Nephron progenitor cell (in vitro differentiated cells): ENCODE measurements around the gene UQCR11.

ENCODE experiments used
- DNase-seq: peaks from one replicate; pipeline ENCODE4 v3.0.0; 2021
- H3K27ac Mint-ChIP-seq: 2 replicates; pipeline ENCODE4 v1.8.0; 2021; ENCODE audit warnings: mild to moderate bottlenecking, moderate library complexity, mixed read lengths
- H3K27me3 Mint-ChIP-seq: 2 replicates; pipeline ENCODE4 v1.8.0; 2021; ENCODE audit warnings: mild to moderate bottlenecking, low read depth, mixed read lengths; ENCODE audit not compliant: poor library complexity
- H3K36me3 Mint-ChIP-seq: 2 replicates; pipeline ENCODE4 v1.8.0; 2021; ENCODE audit warnings: low read depth, mixed read lengths
- H3K4me1 Mint-ChIP-seq: 2 replicates; pipeline ENCODE4 v1.8.0; 2021; ENCODE audit warnings: mixed read lengths
- H3K4me3 Mint-ChIP-seq: 2 replicates; pipeline ENCODE4 v1.8.0; 2021; ENCODE audit warnings: mild to moderate bottlenecking, moderate library complexity, mixed read lengths
- H3K9me3 Mint-ChIP-seq: 2 replicates; pipeline ENCODE4 v1.8.0; 2021; ENCODE audit warnings: mild to moderate bottlenecking, moderate library complexity, mixed read lengths
- CTCF ChIP-seq: fragments of 200-600 bp; sonication (generic); IDR thresholded peaks from 2 replicates; pipeline ENCODE4 v1.5.0; 2021; ENCODE audit warnings: antibody characterized with exemption

UQCR11 gene

GRCh38 chr19:1630811-1631210, 25.5 kb upstream of the UQCR11 start:
- Mint-ChIP-seq H3K27me3 (no peaks in the 10 kb centered on the region), H3K27ac (no peak overlapping the region), H3K36me3 (peaks cover 22% of the 10 kb centered on the region), H3K4me1 (no peaks in the 10 kb centered on the region), H3K9me3 (no peaks in the 10 kb centered on the region), H3K4me3 (no peak overlapping the region)
- TF ChIP-seq CTCF: no peak
- no peak for DNase-seq

- no peaks in the 10 kb centered on the region for H3K9me3 Mint-ChIP-seq
- peaks cover 19% of the 10 kb centered on the region for H3K36me3 Mint-ChIP-seq
- no peak for TF ChIP-seq CTCF
- no peaks in the 10 kb centered on the region for H3K4me1 Mint-ChIP-seq
- H3K27me3 Mint-ChIP-seq: no peaks in the 10 kb centered on the region
- H3K27ac Mint-ChIP-seq: no peak overlapping the region
- no peak overlapping the region for H3K4me3 Mint-ChIP-seq
- DNase-seq: no peak
These were observed 24.8 kb upstream of the UQCR11 start for GRCh38 chr19:1630012-1630411.

GRCh38 chr19:1629256-1629808, 24.1 kb upstream of the UQCR11 start:
- Mint-ChIP-seq H3K4me1 (peaks cover 5% of the 10 kb centered on the region), H3K27ac (no peak overlapping the region), H3K9me3 (no peaks in the 10 kb centered on the region), H3K36me3 (peaks cover 20% of the 10 kb centered on the region), H3K27me3 (no peaks in the 10 kb centered on the region), H3K4me3 (no peak overlapping the region)
- no peak for TF ChIP-seq CTCF
- no peak for DNase-seq

- Mint-ChIP-seq H3K4me1 (peaks cover 15% of the 10 kb centered on the region), H3K27me3 (peaks cover 3% of the 10 kb centered on the region), H3K9me3 (no peaks in the 10 kb centered on the region), H3K4me3 (no peak overlapping the region), H3K36me3 (peaks cover 28% of the 10 kb centered on the region), H3K27ac (no peak overlapping the region)
- DNase-seq: no peak
- TF ChIP-seq CTCF: no peak
These were observed 21.9 kb upstream of the UQCR11 start for GRCh38 chr19:1627194-1627593.

- peaks cover 28% of the 10 kb centered on the region for H3K36me3 Mint-ChIP-seq
- H3K27me3 Mint-ChIP-seq: peaks cover 3% of the 10 kb centered on the region
- peaks cover 15% of the 10 kb centered on the region for H3K4me1 Mint-ChIP-seq
- peak overlapping the region; percentile 54 for H3K27ac Mint-ChIP-seq
- DNase-seq: no peak
- no peaks in the 10 kb centered on the region for H3K9me3 Mint-ChIP-seq
- no peak overlapping the region for H3K4me3 Mint-ChIP-seq
- TF ChIP-seq CTCF: no peak
These were observed 21.3 kb upstream of the UQCR11 start for GRCh38 chr19:1626417-1627010.

- DNase-seq: peak; percentile 72
- peaks cover 3% of the 10 kb centered on the region for H3K27me3 Mint-ChIP-seq
- H3K27ac Mint-ChIP-seq: peak overlapping the region; percentile 96
- peaks cover 35% of the 10 kb centered on the region for H3K36me3 Mint-ChIP-seq
- no peaks in the 10 kb centered on the region for H3K9me3 Mint-ChIP-seq
- H3K4me3 Mint-ChIP-seq: no peak overlapping the region
- peak; percentile 58 for TF ChIP-seq CTCF
- H3K4me1 Mint-ChIP-seq: peaks cover 15% of the 10 kb centered on the region
These were observed 19.2 kb upstream of the UQCR11 start for GRCh38 chr19:1624458-1624857.
